WTC11 (cell line): Measurements from ENCODE around the gene OPA1. TPM values are rescaled to one million over a fixed set of nuclear protein-coding genes. Genes with fewer than 3 reads are reported as not detected.

Experiments used
- ATAC-seq: fragments of 200-7000 bp; cut with Tn5 transposase; 2 replicates; pipeline ENCODE4 v1.10.0; 2021; ENCODE audit warnings: mild to moderate bottlenecking, moderate library complexity
- CTCF ChIA-PET: fragments of 300-600 bp; sonication (Branson Sonifier 250); formaldehyde crosslinking; loops from one replicate; lab custom pipeline; 2021; ENCODE audit warnings: antibody characterized with exemption; lab: Charles Lee
- POLR2A ChIA-PET: fragments of 350-600 bp; sonication (Branson Sonifier 250); formaldehyde crosslinking; loops from one replicate; lab custom pipeline; 2021; ENCODE audit warnings: antibody characterized with exemption; lab: Charles Lee
- DNase-seq: peaks from one replicate; pipeline ENCODE4 v3.0.0; 2021; ENCODE audit warnings: low spot score
- H3K27ac Mint-ChIP-seq: 2 replicates; pipeline ENCODE4 v1.8.0; 2021; ENCODE audit warnings: mixed read lengths
- H3K27me3 Mint-ChIP-seq: 2 replicates; pipeline ENCODE4 v1.8.0; 2021; ENCODE audit warnings: low read depth, mild to moderate bottlenecking, moderate library complexity, mixed read lengths
- H3K36me3 Mint-ChIP-seq: 2 replicates; pipeline ENCODE4 v1.8.0; 2021; ENCODE audit warnings: mixed read lengths
- H3K4me1 Mint-ChIP-seq: 2 replicates; pipeline ENCODE4 v1.8.0; 2022; ENCODE audit warnings: mixed read lengths
- H3K4me3 Mint-ChIP-seq: 2 replicates; pipeline ENCODE4 v1.8.0; 2021; ENCODE audit warnings: mild to moderate bottlenecking, moderate library complexity, mixed read lengths
- H3K9me3 Mint-ChIP-seq: 2 replicates; pipeline ENCODE4 v1.8.0; 2021; ENCODE audit warnings: mixed read lengths
- AFF4 ChIP-seq: sonication (generic); formaldehyde crosslinking; IDR thresholded peaks from 2 replicates; pipeline ENCODE4 v1.8.1; 2023; ENCODE audit warnings: mild to moderate bottlenecking, missing genetic modification reagents, borderline replicate concordance
- ELF4 ChIP-seq: sonication (generic); formaldehyde crosslinking; IDR thresholded peaks from 2 replicates; pipeline ENCODE4 v1.8.1; 2022; ENCODE audit warnings: low read depth, mild to moderate bottlenecking, moderate library complexity, missing genetic modification reagents
- ESRRA ChIP-seq: sonication (generic); formaldehyde crosslinking; IDR thresholded peaks from 2 replicates; pipeline ENCODE4 v1.8.1; 2022; ENCODE audit warnings: mild to moderate bottlenecking, missing genetic modification reagents, borderline replicate concordance
- FOXP4 ChIP-seq: sonication (generic); formaldehyde crosslinking; IDR thresholded peaks from 2 replicates; pipeline ENCODE4 v1.8.0; 2022; ENCODE audit warnings: mild to moderate bottlenecking, missing genetic modification reagents
- GTF2I ChIP-seq: fragments of 250-450 bp; sonication (Bioruptor Pico); conservative IDR thresholded peaks from 2 replicates; pipeline ENCODE4 v1.4.0; 2021; ENCODE audit warnings: mild to moderate bottlenecking
- JUN ChIP-seq: sonication (generic); formaldehyde crosslinking; IDR thresholded peaks from 2 replicates; pipeline ENCODE4 v1.8.0; 2023; ENCODE audit warnings: mild to moderate bottlenecking, missing genetic modification reagents
- MAX ChIP-seq: sonication (generic); formaldehyde crosslinking; IDR thresholded peaks from 2 replicates; pipeline ENCODE4 v1.8.0; 2022; ENCODE audit warnings: mild to moderate bottlenecking, missing genetic modification reagents
- MLX ChIP-seq: sonication (generic); formaldehyde crosslinking; IDR thresholded peaks from 2 replicates; pipeline ENCODE4 v1.8.1; 2023; ENCODE audit warnings: mild to moderate bottlenecking, missing genetic modification reagents, moderate library complexity
- MXD4 ChIP-seq: fragments of 250-450 bp; sonication (Bioruptor Pico); IDR thresholded peaks from 2 replicates; pipeline ENCODE4 v1.8.0; 2021; ENCODE audit warnings: mild to moderate bottlenecking, moderate library complexity, borderline replicate concordance
- MYBL2 ChIP-seq: sonication (generic); formaldehyde crosslinking; IDR thresholded peaks from 2 replicates; pipeline ENCODE4 v1.8.1; 2023; ENCODE audit warnings: mild to moderate bottlenecking, moderate library complexity, missing genetic modification reagents
- RELA ChIP-seq: sonication (generic); formaldehyde crosslinking; IDR thresholded peaks from 2 replicates; pipeline ENCODE4 v1.8.1; 2022; ENCODE audit warnings: missing genetic modification reagents, mild to moderate bottlenecking, borderline replicate concordance
- RORB ChIP-seq: fragments of 250-450 bp; sonication (Bioruptor Pico); IDR thresholded peaks from 2 replicates; pipeline ENCODE4 v1.9.0; 2021; ENCODE audit warnings: mild to moderate bottlenecking
- STAT6 ChIP-seq: sonication (generic); formaldehyde crosslinking; conservative IDR thresholded peaks from 2 replicates; pipeline ENCODE4 v1.8.1; 2023; ENCODE audit warnings: mild to moderate bottlenecking, low read depth, missing genetic modification reagents, moderate library complexity
- TEAD1 ChIP-seq: sonication (generic); formaldehyde crosslinking; IDR thresholded peaks from 2 replicates; pipeline ENCODE4 v1.8.0; 2022; ENCODE audit warnings: mild to moderate bottlenecking, missing genetic modification reagents
- TEAD4 ChIP-seq: sonication (generic); formaldehyde crosslinking; IDR thresholded peaks from 2 replicates; pipeline ENCODE4 v1.8.0; 2022; ENCODE audit warnings: mild to moderate bottlenecking, missing genetic modification reagents
- TP53 ChIP-seq: sonication (generic); formaldehyde crosslinking; IDR thresholded peaks from 2 replicates; pipeline ENCODE4 v1.8.1; 2023; ENCODE audit warnings: mild to moderate bottlenecking, missing genetic modification reagents
- USF2 ChIP-seq: sonication (generic); formaldehyde crosslinking; IDR thresholded peaks from 2 replicates; pipeline ENCODE4 v1.8.1; 2023; ENCODE audit warnings: mild to moderate bottlenecking, missing genetic modification reagents, moderate library complexity
- ZNF423 ChIP-seq: fragments of 250-450 bp; sonication (Bioruptor Pico); IDR thresholded peaks from 2 replicates; pipeline ENCODE4 v2.1.2; 2022; ENCODE audit warnings: mild to moderate bottlenecking, moderate library complexity
- ZSCAN18 ChIP-seq: fragments of 250-450 bp; sonication (Bioruptor Pico); IDR thresholded peaks from 2 replicates; pipeline ENCODE4 v2.1.2; 2022; ENCODE audit warnings: mild to moderate bottlenecking, moderate library complexity
- total RNA-seq: library from RNA; stranded (reverse); gene quantifications from 3 replicates; pipeline ENCODE4 v1.2.3, GENCODE V29; 2021

OPA1 gene
- total RNA-seq, 1 experiment from 2014 or later = 84.7 TPM

- TF ChIP-seq STAT6 (CRISPR knock-in tag) (no peak), AFF4 (CRISPR knock-in tag) (no peak), ZNF423 (CRISPR knock-in tag) (no peak), ZSCAN18 (CRISPR knock-in tag) (no peak), MYBL2 (CRISPR knock-in tag) (no peak), TP53 (CRISPR knock-in tag) (no peak), RORB (no peak), ESRRA (CRISPR knock-in tag) (no peak), MLX (no peak)
Observed at GRCh38 chr3:193650585-193650984, 57.6 kb downstream of the OPA1 start (continued).

- ChIA-PET POLR2A (no interaction called here), CTCF (no interaction called here)
- TF ChIP-seq MXD4 (CRISPR knock-in tag) (no peak), ZNF423 (CRISPR knock-in tag) (no peak), FOXP4 (no peak), GTF2I (CRISPR knock-in tag) (no peak), JUN (CRISPR knock-in tag) (no peak), USF2 (CRISPR knock-in tag) (no peak), RELA (CRISPR knock-in tag) (no peak), ELF4 (CRISPR knock-in tag) (no peak), TEAD4 (no peak), MAX (CRISPR knock-in tag) (no peak), TEAD1 (CRISPR knock-in tag) (no peak)
- Mint-ChIP-seq H3K4me1 (peaks cover 32% of the 10 kb centered on the region), H3K27ac (peak overlapping the region; percentile 20), H3K9me3 (no peaks in the 10 kb centered on the region), H3K27me3 (no peaks in the 10 kb centered on the region), H3K4me3 (no peak overlapping the region), H3K36me3 (peaks cover 35% of the 10 kb centered on the region)
- ATAC-seq (no peak), DNase-seq (no peak)
Observed at GRCh38 chr3:193655831-193656433, 62.9 kb downstream of the OPA1 start.
